HG03457 (cell line): ENCODE results near the gene SYT2.
"Not testable (repeated sequence)": the region's sequence is repeated elsewhere in the genome, so short reads cannot be mapped to it uniquely, and the experiment has no call there.

Experiments
- ATAC-seq: cut with Tn5 transposase; IDR thresholded peaks from one replicate; pipeline ENCODE4 v1.9.1; 2021; ENCODE audit warnings: moderate number of reproducible peaks; ENCODE audit not compliant: unreplicated experiment

Gene SYT2

DNA sequence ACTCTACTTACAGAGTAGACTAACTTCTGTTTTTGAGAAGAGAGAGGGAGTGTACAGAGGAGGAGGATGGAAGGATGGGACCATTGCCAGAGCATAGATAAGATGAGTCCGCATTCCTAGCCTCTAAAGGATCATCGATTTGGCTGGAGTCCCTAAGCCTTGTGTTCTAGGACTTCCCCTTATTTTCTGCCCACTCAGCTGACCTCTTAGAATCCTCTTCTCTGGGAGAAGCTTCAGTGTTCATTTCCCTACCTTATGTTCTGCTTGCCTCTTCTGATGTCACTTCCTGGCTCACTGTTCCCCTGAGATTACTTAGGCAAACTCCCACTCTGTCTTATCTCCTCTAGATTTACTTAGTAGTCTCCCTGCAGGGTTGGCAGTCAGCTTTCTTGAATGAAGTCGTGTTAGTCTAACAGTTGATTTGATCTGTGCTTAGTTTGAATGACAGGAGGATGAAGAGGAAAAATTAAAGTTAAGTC, 156.7 kb downstream of the SYT2 start:
- no peak for ATAC-seq

DNA sequence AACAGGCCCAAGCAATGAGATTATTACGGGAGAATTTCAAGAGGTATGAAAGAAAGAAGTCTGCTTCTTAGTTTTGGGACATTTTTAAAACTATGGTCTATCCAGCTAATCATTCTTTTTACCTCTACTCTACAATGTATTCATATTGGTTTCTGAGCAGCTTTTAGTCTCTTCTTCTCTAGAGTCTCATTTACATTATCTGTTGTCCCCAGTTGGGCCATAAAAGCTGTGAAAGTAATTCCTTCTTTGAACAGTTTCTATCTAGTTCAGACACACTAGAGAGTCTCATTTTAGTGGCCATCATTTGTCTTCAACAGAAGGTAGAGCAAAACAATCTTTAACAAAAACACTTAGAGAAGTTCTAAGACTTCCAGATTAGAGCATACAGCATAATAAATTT, 157.2 kb downstream of the SYT2 start:
- not testable (repeated sequence) for ATAC-seq

DNA sequence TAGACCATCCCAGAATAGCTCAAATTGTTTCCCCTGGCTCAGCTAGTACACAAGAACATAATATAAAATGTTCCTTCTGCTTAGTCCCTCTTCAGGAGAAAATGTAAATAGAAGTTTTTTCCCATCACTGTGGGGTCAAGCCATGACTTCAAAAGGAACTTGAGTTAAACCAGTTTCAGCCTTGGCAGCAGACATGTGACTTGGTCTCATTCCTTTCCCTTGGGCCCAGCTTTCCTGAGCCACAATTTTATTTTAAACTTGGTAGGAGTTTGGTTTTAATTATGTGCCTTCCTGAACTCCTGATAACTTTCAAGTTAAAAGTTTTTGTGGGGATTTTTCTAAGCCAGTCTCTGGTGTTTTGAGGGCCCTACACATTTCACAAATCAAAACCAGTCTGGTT, 157.6 kb downstream of the SYT2 start:
- not testable (repeated sequence) for ATAC-seq

GRCh38 chr1:202551683-202552082, 158.6 kb downstream of the SYT2 start:
- no peak for ATAC-seq

DNA sequence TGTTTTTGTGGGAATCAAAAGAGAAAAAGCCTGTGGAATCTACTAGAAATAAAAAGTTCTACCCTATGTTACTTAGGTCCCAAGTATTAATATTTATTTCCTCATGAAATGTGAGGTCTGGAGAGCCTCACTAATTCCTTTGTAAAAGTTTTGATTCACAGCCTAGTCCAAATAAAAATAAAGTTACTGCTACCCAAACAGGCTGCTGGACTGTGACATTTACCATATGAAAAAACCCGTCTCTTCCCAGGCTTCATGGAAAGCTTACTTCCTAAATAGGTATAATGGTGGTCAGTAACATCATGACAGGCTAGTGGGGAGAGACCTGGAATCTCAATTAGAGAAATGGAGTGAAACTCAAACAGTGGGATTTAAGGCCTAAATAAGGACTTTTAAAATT, 160.2 kb downstream of the SYT2 start:
- not testable (repeated sequence) for ATAC-seq

DNA sequence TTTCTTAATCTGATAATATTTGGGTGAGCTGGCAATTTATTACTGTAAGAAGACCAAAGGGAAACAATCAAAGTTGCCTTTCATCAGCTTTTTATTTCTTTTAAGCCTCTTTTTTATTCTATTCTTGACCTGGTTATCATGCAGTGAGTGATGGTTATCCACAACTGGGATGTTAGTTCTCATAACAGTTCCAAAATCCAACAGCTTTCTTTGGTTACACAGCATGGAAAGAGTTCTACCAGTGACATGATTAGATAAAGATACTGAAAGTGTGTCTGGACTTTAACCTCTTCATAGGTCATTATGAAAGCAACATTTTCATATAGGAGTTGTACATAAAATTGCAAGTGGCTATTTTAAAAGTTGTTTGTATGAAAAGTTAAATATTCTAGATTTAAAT, 163.0 kb downstream of the SYT2 start:
- ATAC-seq, result peak; percentile 4

- peak; percentile 73 for ATAC-seq
These were observed 163.5 kb downstream of the SYT2 start for GRCh38 chr1:202546796-202547195.

- ATAC-seq, result peak; percentile 14
These were observed 163.9 kb downstream of the SYT2 start for GRCh38 chr1:202546377-202546776.

DNA sequence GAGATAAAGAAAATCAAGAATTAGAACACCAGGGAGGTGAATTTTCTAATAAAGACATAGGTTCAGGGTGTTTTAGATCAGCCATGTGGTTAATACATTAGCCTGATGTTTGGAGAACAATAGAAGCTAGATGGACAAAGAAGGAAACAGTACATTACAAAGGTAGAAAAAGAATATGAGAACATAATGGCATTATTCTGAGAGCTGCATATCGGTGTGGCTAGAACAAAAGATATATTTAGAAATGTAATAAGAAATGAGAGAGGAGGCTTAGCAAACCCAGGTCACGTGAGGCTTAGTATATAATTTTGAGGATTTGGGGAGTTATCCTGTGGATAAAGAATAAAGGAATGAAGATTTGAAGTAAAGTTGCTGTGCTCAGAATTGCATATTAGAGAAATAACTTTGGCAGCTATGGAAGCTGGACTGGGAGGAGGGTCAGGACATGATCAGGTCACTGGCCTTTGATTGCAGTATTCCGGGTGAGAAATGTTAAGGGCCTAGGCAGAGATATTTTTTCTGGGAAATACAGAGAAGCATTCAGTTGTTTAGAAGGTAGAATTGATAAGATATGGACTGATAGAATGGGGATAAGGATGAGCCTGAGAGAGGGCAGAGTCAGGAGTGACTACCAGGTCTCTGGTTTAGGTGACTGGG, 164.5 kb downstream of the SYT2 start:
- not testable (repeated sequence) for ATAC-seq

GRCh38 chr1:202544766-202545449, 165.3 kb downstream of the SYT2 start:
- ATAC-seq, result not testable (repeated sequence)

GRCh38 chr1:202543537-202543936, 166.7 kb downstream of the SYT2 start:
- not testable (repeated sequence) for ATAC-seq

DNA sequence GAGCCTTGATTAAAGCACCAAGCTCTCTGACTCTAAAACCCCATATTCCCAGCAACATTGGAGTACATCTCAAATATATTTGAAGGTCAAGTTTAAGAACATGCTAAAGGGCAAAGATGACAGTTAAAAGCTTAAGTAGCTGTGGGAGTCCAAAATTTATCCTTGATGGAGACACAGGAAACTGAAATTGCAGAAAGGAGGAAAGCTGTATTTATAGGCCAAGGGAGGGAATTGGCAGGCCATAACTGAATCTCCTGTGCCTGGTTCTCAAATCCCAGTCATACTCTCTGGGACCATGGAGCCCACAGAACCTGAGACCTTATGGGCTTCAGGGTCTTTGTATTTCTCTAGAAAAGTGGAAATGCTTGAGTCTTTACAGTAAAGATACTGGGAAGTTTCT, 167.8 kb downstream of the SYT2 start:
- ATAC-seq, result not testable (repeated sequence)

DNA sequence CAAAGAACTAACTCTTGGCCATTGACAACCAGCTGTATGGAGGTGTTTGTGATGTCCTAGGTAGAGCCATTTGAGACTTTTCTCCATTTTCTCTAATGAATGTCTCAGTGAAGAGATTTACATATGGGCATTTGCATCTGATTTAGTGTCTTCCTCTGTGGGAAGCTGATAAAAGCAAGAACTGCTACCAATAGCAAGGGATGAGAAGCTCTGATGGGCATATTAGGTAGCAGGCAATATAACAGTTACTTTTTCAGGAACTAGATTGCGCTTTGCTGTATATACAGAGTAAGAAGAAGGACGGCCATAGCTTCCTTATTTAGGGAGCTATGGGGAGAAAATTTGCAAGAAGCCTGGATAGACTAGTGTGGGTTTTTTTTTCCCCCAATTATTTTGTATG, 169.4 kb downstream of the SYT2 start:
- ATAC-seq, result not testable (repeated sequence)
